Bronchial epithelial cell (primary cell): ENCODE results near the gene PDLIM7. TPM values are rescaled to one million over a fixed set of nuclear protein-coding genes. Genes with fewer than 3 reads are reported as not detected.
A peak's percentile ranks its signal among the peaks of the same experiment; 100 is the strongest.

Experiments used
- DNase-seq: peaks from one replicate; pipeline ENCODE4 v3.0.0-alpha.2; 2010; ENCODE audit warnings: low read depth
- FAIRE-seq: peaks from 2 replicates; lab custom pipeline; 2011; peaks lifted over from hg19 to GRCh38; lab: Jason Lieb, UNC
- H3K27me3 ChIP-seq: 2 replicates; pipeline ENCODE4 v1.5.1; 2011; ENCODE audit warnings: low read length; ENCODE audit not compliant: control insufficient read depth, insufficient read depth
- H3K36me3 ChIP-seq: 2 replicates; pipeline ENCODE4 v1.5.1; 2011; ENCODE audit warnings: low read length; ENCODE audit not compliant: control insufficient read depth, insufficient read depth
- H3K4me3 ChIP-seq: 2 replicates; pipeline ENCODE4 v1.5.1; 2011; ENCODE audit warnings: mild to moderate bottlenecking, low read depth, low read length, control low read depth
- total RNA-seq: library from RNA; depleted of rRNA; stranded (reverse); fragments of >200 nt; gene quantifications from 2 replicates; pipeline ENCODE4 v1.2.1, GENCODE V29; 2014
- TF ChIP-seq, protein P1 (sequence below): IDR thresholded peaks from 2 replicates; pipeline ENCODE4 v1.5.1; 2011; ENCODE audit warnings: mild to moderate bottlenecking, moderate library complexity, low read length, control low read depth, inconsistent platforms; ENCODE audit not compliant: insufficient read depth, severe bottlenecking

PDLIM7 gene
- total RNA-seq, 1 donor from 2014 or later: 19.5 TPM

DNA sequence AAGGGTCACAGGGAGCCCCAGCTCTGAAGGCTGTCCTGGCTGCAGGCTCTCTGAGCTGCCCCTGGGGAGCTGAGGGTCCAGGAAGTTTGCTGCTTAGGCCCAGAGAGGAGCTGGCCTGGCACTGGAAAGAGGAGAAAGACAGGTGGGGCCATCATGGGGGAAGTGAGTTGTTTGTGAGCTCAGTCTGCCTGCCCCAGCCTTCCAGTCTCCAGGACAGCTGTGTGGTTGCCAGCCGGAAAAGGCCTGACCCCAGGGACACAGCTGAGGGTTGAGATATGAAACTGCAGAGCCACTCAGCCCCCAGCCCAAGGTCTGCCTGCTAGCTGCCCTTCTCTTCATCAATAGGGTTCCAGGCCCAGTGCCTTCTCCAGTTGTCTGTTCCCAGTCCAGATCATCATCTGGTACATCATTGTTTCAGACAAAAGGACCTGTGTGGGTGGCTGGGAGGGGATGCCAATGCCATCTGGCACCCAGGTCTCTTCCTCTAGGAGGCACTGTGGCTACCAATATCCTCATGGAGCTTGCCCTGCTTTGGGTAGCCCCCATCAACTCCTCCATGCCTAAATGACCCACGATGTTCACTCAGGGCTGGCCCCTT, 23.6 kb upstream of the PDLIM7 start:
- Histone ChIP-seq H3K27me3 (no peaks in the 10 kb centered on the region), H3K36me3 (peaks cover 39% of the 10 kb centered on the region), H3K4me3 (no peak overlapping the region)
- TF ChIP-seq, protein P1, sequence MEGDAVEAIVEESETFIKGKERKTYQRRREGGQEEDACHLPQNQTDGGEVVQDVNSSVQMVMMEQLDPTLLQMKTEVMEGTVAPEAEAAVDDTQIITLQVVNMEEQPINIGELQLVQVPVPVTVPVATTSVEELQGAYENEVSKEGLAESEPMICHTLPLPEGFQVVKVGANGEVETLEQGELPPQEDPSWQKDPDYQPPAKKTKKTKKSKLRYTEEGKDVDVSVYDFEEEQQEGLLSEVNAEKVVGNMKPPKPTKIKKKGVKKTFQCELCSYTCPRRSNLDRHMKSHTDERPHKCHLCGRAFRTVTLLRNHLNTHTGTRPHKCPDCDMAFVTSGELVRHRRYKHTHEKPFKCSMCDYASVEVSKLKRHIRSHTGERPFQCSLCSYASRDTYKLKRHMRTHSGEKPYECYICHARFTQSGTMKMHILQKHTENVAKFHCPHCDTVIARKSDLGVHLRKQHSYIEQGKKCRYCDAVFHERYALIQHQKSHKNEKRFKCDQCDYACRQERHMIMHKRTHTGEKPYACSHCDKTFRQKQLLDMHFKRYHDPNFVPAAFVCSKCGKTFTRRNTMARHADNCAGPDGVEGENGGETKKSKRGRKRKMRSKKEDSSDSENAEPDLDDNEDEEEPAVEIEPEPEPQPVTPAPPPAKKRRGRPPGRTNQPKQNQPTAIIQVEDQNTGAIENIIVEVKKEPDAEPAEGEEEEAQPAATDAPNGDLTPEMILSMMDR: peak; percentile 12
- DNase-seq (no peak), FAIRE-seq (no peak)

- DNase-seq (no peak), FAIRE-seq (no peak)
- TF ChIP-seq, protein P1: no peak
- Histone ChIP-seq H3K27me3 (no peaks in the 10 kb centered on the region), H3K4me3 (no peak overlapping the region), H3K36me3 (peaks cover 37% of the 10 kb centered on the region)
Observed at GRCh38 chr5:177520271-177520670, 22.9 kb upstream of the PDLIM7 start.

GRCh38 chr5:177519463-177520235, 22.2 kb upstream of the PDLIM7 start:
- DNase-seq (no peak), FAIRE-seq (no peak)
- Histone ChIP-seq H3K4me3 (no peak overlapping the region), H3K27me3 (no peaks in the 10 kb centered on the region), H3K36me3 (peaks cover 38% of the 10 kb centered on the region)
- TF ChIP-seq, protein P1: no peak

- peaks cover 51% of the 10 kb centered on the region for H3K36me3 ChIP-seq
- H3K27me3 ChIP-seq: no peaks in the 10 kb centered on the region
- FAIRE-seq (peak; percentile 98), DNase-seq (peak; percentile 97)
- TF ChIP-seq, protein P1: no peak
- H3K4me3 ChIP-seq: peak within 1 kb of the TSS; percentile 100
Observed at GRCh38 chr5:177516601-177517568, 19.5 kb upstream of the PDLIM7 start, which contains the start of gene DDX41. TSS of gene DDX41 (minus strand) at chr5:177516961. CDS start at chr5:177516945, 16 bp downstream.

DNA sequence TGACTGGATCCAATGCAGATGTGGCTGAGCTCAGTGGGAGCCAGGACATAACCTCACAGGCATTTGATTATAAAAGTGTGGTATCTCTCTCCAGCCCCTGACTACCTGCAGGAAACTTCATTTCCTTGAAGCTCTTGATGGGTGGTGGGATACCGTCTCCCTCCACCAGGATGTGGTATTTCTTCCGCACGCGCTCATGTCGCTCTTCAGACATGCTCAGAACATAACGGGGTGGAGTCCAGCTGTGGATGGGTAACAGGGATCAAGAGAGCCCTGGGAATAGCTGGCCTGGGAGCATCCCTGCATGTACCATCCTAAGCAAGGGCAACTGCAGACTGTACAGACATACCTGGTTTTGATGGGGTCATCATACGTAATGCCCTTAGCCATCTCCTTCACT, 18.2 kb upstream of the PDLIM7 start:
- no peak for FAIRE-seq
- H3K4me3 ChIP-seq: peak overlapping the region; percentile 100
- no peaks in the 10 kb centered on the region for H3K27me3 ChIP-seq
- peaks cover 56% of the 10 kb centered on the region for H3K36me3 ChIP-seq
- DNase-seq: no peak
- TF ChIP-seq, protein P1: no peak
